Stomach (tissue), 4 donors: ENCODE data around the gene EMB.

Experiments used
- EP300 ChIP-seq: sonication (generic); formaldehyde crosslinking; IDR thresholded peaks from one replicate; pipeline ENCODE4 v1.6.1; 2017; ENCODE audit warnings: antibody characterized with exemption
- POLR2A ChIP-seq, 4 donors: fragments of 450-650 bp; IDR thresholded peaks; one replicate each; pipeline ENCODE4 v1.6.1; 2016; ENCODE audit warnings: antibody characterized with exemption in 4 of 4, control low read depth in 2 of 4, mild to moderate bottlenecking in 1 of 4, moderate library complexity in 1 of 4
- POLR2AphosphoS5 ChIP-seq, 3 donors: sonication (generic); formaldehyde crosslinking; IDR thresholded peaks; one replicate each; pipeline ENCODE4 v1.6.1; 2016; ENCODE audit warnings: antibody characterized with exemption in 3 of 3
- TF ChIP-seq, protein P1 (sequence below), 7 experiments: fragments of 450-650 bp in 4 of 7; fragments of 200-600 bp in 3 of 7; sonication (generic) in 3 of 7; IDR thresholded peaks; one replicate each; pipeline ENCODE4 v1.5.1; 2016 to 2019; ENCODE audit warnings: antibody characterized with exemption in 7 of 7, control low read depth in 2 of 7, mild to moderate bottlenecking in 1 of 7

DNA sequence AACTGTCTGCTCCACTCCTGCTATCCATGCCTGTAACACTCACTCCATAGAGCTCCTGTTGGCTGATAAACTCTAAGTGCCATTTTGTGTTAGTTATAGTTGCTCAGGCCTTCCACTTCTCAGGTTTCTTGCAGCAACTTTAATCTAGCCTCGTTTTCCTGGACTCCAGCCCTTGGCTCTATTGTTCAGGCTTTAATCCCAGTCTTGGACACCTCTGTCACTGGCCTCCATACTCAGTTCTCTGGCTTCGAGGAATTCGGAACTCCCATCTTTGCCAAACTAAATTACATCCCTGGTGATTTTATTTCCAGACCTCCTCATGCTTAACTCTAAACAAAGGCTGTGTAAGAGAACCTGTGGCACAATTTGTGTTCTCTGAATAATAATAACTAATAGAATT lies 39.8 kb downstream of the EMB start:
- TF ChIP-seq, protein P1, sequence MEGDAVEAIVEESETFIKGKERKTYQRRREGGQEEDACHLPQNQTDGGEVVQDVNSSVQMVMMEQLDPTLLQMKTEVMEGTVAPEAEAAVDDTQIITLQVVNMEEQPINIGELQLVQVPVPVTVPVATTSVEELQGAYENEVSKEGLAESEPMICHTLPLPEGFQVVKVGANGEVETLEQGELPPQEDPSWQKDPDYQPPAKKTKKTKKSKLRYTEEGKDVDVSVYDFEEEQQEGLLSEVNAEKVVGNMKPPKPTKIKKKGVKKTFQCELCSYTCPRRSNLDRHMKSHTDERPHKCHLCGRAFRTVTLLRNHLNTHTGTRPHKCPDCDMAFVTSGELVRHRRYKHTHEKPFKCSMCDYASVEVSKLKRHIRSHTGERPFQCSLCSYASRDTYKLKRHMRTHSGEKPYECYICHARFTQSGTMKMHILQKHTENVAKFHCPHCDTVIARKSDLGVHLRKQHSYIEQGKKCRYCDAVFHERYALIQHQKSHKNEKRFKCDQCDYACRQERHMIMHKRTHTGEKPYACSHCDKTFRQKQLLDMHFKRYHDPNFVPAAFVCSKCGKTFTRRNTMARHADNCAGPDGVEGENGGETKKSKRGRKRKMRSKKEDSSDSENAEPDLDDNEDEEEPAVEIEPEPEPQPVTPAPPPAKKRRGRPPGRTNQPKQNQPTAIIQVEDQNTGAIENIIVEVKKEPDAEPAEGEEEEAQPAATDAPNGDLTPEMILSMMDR (IDR thresholded peaks at IDR 0.05) = no peak
- no peak for TF ChIP-seq POLR2AphosphoS5 (IDR thresholded peaks at IDR 0.05)
- no peak for TF ChIP-seq EP300
- no peak for TF ChIP-seq POLR2A (IDR thresholded peaks at IDR 0.05)
